ENCODE results near the gene FCHSD2. TPM values are rescaled to one million over a fixed set of nuclear protein-coding genes. Genes with fewer than 3 reads are reported as not detected.

The FCHSD2 gene
- total and polyA plus RNA-seq, 7 donors: 5.7 to 18.5 (median 9.7) TPM

DNA sequence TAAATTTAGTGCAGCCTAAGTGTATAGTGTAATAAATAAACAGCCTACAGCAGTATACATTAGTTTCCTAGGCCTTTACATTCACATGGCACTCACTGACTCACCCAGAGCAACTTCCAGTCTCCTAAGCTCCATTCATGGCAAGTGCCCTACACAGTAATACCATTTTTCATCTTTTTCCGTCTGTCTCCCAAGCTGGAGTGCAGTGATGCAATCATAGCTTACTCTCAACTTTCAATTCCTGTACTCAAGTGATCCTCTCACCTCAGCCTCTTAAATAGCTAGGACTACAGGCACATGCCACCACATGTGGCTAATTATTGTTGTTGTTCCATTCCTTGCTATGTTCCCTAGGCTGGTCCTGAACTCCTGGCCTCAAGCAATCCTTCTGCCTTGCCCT lies 54.4 kb downstream of the FCHSD2 start:
- peak in 3 of 4 donors; percentile 16 to 26 (median 21) for ATAC-seq
- H3K27me3 ChIP-seq (ENCODE audit: insufficient read depth in 3 of 3, low read length in 2 of 3): no peaks in the 10 kb centered on the region
- DNase-seq: no peak
- TF ChIP-seq, protein P1, sequence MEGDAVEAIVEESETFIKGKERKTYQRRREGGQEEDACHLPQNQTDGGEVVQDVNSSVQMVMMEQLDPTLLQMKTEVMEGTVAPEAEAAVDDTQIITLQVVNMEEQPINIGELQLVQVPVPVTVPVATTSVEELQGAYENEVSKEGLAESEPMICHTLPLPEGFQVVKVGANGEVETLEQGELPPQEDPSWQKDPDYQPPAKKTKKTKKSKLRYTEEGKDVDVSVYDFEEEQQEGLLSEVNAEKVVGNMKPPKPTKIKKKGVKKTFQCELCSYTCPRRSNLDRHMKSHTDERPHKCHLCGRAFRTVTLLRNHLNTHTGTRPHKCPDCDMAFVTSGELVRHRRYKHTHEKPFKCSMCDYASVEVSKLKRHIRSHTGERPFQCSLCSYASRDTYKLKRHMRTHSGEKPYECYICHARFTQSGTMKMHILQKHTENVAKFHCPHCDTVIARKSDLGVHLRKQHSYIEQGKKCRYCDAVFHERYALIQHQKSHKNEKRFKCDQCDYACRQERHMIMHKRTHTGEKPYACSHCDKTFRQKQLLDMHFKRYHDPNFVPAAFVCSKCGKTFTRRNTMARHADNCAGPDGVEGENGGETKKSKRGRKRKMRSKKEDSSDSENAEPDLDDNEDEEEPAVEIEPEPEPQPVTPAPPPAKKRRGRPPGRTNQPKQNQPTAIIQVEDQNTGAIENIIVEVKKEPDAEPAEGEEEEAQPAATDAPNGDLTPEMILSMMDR (IDR thresholded peaks at IDR 0.05): no peak
- H3K4me1 ChIP-seq: peaks cover 14% of the 10 kb centered on the region
- intact Hi-C loops (cut with DNase I): no loop called here
- 48 to 57% (median 51%) methylated on average over 1 of the region's 1 CpG for WGBS, 3 donors
- H3K27ac ChIP-seq: no peak overlapping the region
- H3K4me3 ChIP-seq: no peak overlapping the region
- H3K36me3 ChIP-seq (ENCODE audit: insufficient read depth in 1 of 2, low read depth in 1 of 2): no peaks in the 10 kb centered on the region
- no peaks in the 10 kb centered on the region for H3K9me3 ChIP-seq

DNA sequence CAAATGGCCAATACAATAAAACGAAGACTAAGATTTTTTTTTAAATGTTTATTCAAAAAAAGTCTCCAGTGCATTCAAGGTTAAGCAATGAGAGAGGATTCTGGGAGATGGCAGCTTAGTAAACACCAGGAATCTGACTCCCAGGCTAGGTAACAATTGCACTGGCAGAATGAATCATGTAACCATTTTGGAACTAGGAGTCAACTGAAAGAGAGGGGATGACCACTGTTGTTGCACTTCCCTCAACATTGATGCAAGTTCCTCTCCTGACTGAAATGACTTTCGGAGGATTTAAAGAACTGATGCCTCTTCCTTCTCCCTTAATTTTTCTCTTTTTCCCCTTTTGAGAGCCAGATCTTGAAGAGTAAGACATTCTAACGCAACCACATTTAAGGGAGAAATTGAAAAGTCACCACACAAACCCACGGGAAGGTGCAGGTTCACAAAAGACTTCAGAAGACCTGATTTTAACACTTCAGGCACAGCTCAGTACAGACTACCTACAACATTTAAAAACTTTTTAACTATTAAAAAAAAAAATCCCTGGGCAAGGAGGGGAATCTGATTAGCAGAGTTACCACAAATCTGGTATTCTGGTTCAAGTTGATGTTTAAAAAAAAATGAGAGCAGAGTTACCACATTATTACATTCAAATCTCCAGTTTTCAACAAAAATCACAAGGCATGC lies 56.8 kb downstream of the FCHSD2 start:
- intact Hi-C loops (cut with DNase I): no loop called here
- no peak for DNase-seq
- no peaks in the 10 kb centered on the region for H3K27me3 ChIP-seq (ENCODE audit: insufficient read depth in 3 of 3, low read length in 2 of 3)
- 90 to 94% (median 90%) methylated on average over 4 of the region's 4 CpGs for WGBS, 3 donors
- ATAC-seq: peak; percentile 98 to 99 (median 99)
- peak overlapping the region; percentile 77 for H3K27ac ChIP-seq
- no peaks in the 10 kb centered on the region for H3K36me3 ChIP-seq (ENCODE audit: insufficient read depth in 1 of 2, low read depth in 1 of 2)
- peaks cover 14% of the 10 kb centered on the region for H3K4me1 ChIP-seq
- no peaks in the 10 kb centered on the region for H3K9me3 ChIP-seq
- TF ChIP-seq, protein P1 (IDR thresholded peaks at IDR 0.05): no peak
- no peak overlapping the region for H3K4me3 ChIP-seq

DNA sequence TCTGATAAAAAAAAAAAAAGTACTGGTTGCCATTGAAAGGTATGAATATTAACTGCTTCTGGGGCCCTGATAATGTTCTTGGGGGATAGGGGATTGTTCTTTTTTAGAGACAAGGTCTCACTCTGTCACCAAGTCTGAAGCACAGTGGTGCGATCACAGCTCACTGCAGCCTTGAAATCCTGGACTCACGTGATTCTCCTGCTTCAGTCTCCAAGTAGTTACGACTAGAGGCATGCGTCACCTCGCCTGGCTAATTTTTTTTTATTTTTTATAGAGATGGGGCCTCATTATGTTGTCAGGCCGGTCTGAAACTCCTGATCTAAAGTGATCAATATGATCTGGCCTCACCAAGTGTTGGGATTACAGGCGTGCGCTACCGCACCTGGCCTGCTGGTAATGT lies 63.5 kb downstream of the FCHSD2 start:
- no peak overlapping the region for H3K27ac ChIP-seq
- TF ChIP-seq, protein P1 (IDR thresholded peaks at IDR 0.05): no peak
- H3K4me1 ChIP-seq: peaks cover 4% of the 10 kb centered on the region
- H3K4me3 ChIP-seq: no peak overlapping the region
- DNase-seq: no peak
- intact Hi-C loops (cut with DNase I): no loop called here
- no peaks in the 10 kb centered on the region for H3K9me3 ChIP-seq
- H3K27me3 ChIP-seq (ENCODE audit: insufficient read depth in 3 of 3, low read length in 2 of 3): no peaks in the 10 kb centered on the region
- no peaks in the 10 kb centered on the region for H3K36me3 ChIP-seq (ENCODE audit: insufficient read depth in 1 of 2, low read depth in 1 of 2)
- 98% methylated on average over 9 of the region's 9 CpGs for WGBS, 3 donors
- ATAC-seq: no peak

DNA sequence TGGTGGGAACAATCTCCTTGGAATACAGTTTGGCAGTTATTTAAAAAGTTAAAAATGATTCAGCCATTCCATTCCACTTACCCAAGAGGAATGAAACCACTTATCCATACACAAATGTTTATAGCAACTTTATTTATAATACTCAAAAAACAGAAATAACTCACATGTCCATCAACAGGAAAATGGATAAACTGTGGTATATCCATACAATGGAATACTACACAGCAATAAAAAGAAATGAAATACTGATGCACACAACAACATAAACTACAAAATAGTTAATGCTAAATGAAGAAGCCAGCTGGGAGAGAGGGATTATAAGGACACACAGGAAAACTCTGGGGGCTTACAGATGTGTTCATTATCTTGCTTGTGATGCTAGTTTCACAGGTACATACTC lies 64.7 kb downstream of the FCHSD2 start:
- Histone ChIP-seq H3K4me1 (peaks cover 14% of the 10 kb centered on the region), H3K4me3 (no peak overlapping the region), H3K36me3 (ENCODE audit: insufficient read depth in 1 of 2, low read depth in 1 of 2) (no peaks in the 10 kb centered on the region), H3K27ac (no peak overlapping the region), H3K9me3 (no peaks in the 10 kb centered on the region), H3K27me3 (ENCODE audit: insufficient read depth in 3 of 3, low read length in 2 of 3) (no peaks in the 10 kb centered on the region)
- intact Hi-C loops (cut with DNase I): no loop called here
- ATAC-seq (no peak), DNase-seq (no peak)
- TF ChIP-seq, protein P1 (IDR thresholded peaks at IDR 0.05): no peak

DNA sequence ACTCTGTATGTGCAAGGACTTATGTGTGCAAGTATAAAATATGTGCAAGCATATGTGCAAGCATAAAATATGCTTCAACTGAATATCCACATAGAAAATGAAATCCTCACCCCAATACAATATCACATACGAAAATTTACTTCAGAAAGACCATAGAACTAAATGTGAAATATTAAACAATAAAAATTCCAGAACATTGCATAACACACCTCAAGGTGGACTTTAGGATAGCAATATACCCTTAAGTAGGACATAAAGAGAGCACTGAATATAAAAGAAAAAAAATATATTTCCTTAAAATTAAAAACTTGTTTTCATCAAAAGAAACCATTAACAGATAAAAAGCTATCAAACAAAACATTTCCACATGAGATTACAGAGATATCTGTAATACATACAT lies 67.8 kb downstream of the FCHSD2 start:
- Histone ChIP-seq H3K27me3 (ENCODE audit: insufficient read depth in 3 of 3, low read length in 2 of 3) (no peaks in the 10 kb centered on the region), H3K9me3 (no peaks in the 10 kb centered on the region), H3K4me1 (peaks cover 15% of the 10 kb centered on the region), H3K36me3 (ENCODE audit: insufficient read depth in 1 of 2, low read depth in 1 of 2) (no peaks in the 10 kb centered on the region), H3K4me3 (no peak overlapping the region), H3K27ac (no peak overlapping the region)
- 88 to 98% (median 91%) methylated on average over 1 of the region's 1 CpG for WGBS, 3 donors
- TF ChIP-seq, protein P1 (IDR thresholded peaks at IDR 0.05): no peak
- intact Hi-C loops (cut with DNase I): no loop called here
- ATAC-seq (no peak), DNase-seq (no peak)
